Stimulated activated naive CD4-positive, alpha-beta T cell treated with Interleukin-2 at 50 U/mL for 16 hours (primary cell): ENCODE data around the gene IRF2BPL.

ENCODE experiments used
- DNase-seq: peaks from one replicate; lab custom pipeline; 2025; lab: John Stamatoyannopoulos, UW

Gene IRF2BPL

GRCh38 chr14:77011245-77011644 lies 17.3 kb downstream of the IRF2BPL start:
- DNase-seq: no peak

- no peak for DNase-seq
Observed at GRCh38 chr14:77009014-77009413, 19.5 kb downstream of the IRF2BPL start.

- no peak for DNase-seq
Observed at GRCh38 chr14:77008541-77008940, 20.0 kb downstream of the IRF2BPL start.

GRCh38 chr14:77007975-77008421 lies 20.5 kb downstream of the IRF2BPL start:
- no peak for DNase-seq

GRCh38 chr14:77007183-77007974 lies 21.1 kb downstream of the IRF2BPL start:
- no peak for DNase-seq

GRCh38 chr14:77006132-77006531 lies 22.4 kb downstream of the IRF2BPL start:
- DNase-seq: no peak

GRCh38 chr14:77005559-77005958 lies 22.9 kb downstream of the IRF2BPL start:
- no peak for DNase-seq

- DNase-seq: no peak
Observed at GRCh38 chr14:77004711-77005460, 23.6 kb downstream of the IRF2BPL start.

GRCh38 chr14:77003960-77004710 lies 24.4 kb downstream of the IRF2BPL start:
- DNase-seq: no peak

- no peak for DNase-seq
Observed at GRCh38 chr14:77002889-77003288, 25.6 kb downstream of the IRF2BPL start.

GRCh38 chr14:77002335-77002734 lies 26.2 kb downstream of the IRF2BPL start:
- no peak for DNase-seq

GRCh38 chr14:77000340-77001270 lies 27.9 kb downstream of the IRF2BPL start:
- no peak for DNase-seq

GRCh38 chr14:76998910-76999309 lies 29.6 kb downstream of the IRF2BPL start:
- DNase-seq: no peak

- no peak for DNase-seq
Observed at GRCh38 chr14:76997257-76997970, 31.1 kb downstream of the IRF2BPL start.

GRCh38 chr14:76996563-76997146 lies 31.9 kb downstream of the IRF2BPL start:
- DNase-seq: no peak

- DNase-seq: no peak
Observed at GRCh38 chr14:76995279-76996035, 33.1 kb downstream of the IRF2BPL start.

- DNase-seq: no peak
Observed at GRCh38 chr14:76993752-76994151, 34.8 kb downstream of the IRF2BPL start.

GRCh38 chr14:76990084-76990483 lies 38.4 kb downstream of the IRF2BPL start:
- no peak for DNase-seq

- no peak for DNase-seq
Observed at GRCh38 chr14:76987956-76988520, 40.5 kb downstream of the IRF2BPL start.
